H9 (cell line): ENCODE results near the gene UBFD1. TPM values are rescaled to one million over a fixed set of nuclear protein-coding genes. Genes with fewer than 3 reads are reported as not detected.

Source experiments
- DNase-seq: peaks from one replicate; pipeline ENCODE4 v3.0.0-alpha.2; 2017
- H2AFZ ChIP-seq: one replicate; pipeline ENCODE4 v1.6.1; 2013; ENCODE audit warnings: mild to moderate bottlenecking, low read length, control low read depth, moderate library complexity
- H2AK5ac ChIP-seq: 2 replicates; pipeline ENCODE4 v1.6.1; 2013; ENCODE audit warnings: low read length, control low read depth, mixed read lengths; ENCODE audit not compliant: insufficient read length
- H2BK120ac ChIP-seq: one replicate; pipeline ENCODE4 v1.6.1; 2013; ENCODE audit warnings: low read depth, mild to moderate bottlenecking, low read length, control low read depth, inconsistent platforms; ENCODE audit not compliant: poor library complexity, severe bottlenecking
- H2BK12ac ChIP-seq: 2 replicates; pipeline ENCODE4 v1.6.1; 2013; ENCODE audit warnings: low read length, control low read depth, mixed read lengths, low read depth; ENCODE audit not compliant: insufficient read length
- H2BK15ac ChIP-seq: 2 replicates; pipeline ENCODE4 v1.6.1; 2013; ENCODE audit warnings: low read depth, low read length, control low read depth
- H2BK20ac ChIP-seq: one replicate; pipeline ENCODE4 v1.6.1; 2013; ENCODE audit warnings: low read depth, mild to moderate bottlenecking, low read length, control low read depth, inconsistent platforms; ENCODE audit not compliant: poor library complexity, severe bottlenecking
- H2BK5ac ChIP-seq: 2 replicates; pipeline ENCODE4 v1.6.1; 2013; ENCODE audit warnings: low read length, control low read depth, mixed read lengths; ENCODE audit not compliant: insufficient read length
- H3K14ac ChIP-seq: 2 replicates; pipeline ENCODE4 v1.6.1; 2013; ENCODE audit warnings: low read length, control low read depth; ENCODE audit not compliant: insufficient read depth
- H3K18ac ChIP-seq: 2 replicates; pipeline ENCODE4 v1.6.1; 2013; ENCODE audit warnings: low read depth, mild to moderate bottlenecking, mixed read lengths, low read length, control low read depth; ENCODE audit not compliant: insufficient read length
- H3K23ac ChIP-seq: 2 replicates; pipeline ENCODE4 v1.6.1; 2013; ENCODE audit warnings: low read length, control low read depth, mixed read lengths, low read depth; ENCODE audit not compliant: insufficient read length
- H3K23me2 ChIP-seq: 2 replicates; pipeline ENCODE4 v1.6.1; 2013; ENCODE audit warnings: low read depth, mild to moderate bottlenecking, mixed read lengths, low read length, control low read depth; ENCODE audit not compliant: insufficient read length, poor library complexity, severe bottlenecking
- H3K27ac ChIP-seq: 2 replicates; pipeline ENCODE4 v1.5.1; 2013; ENCODE audit warnings: low read length, control low read depth, mixed read lengths, low read depth; ENCODE audit not compliant: insufficient read length
- H3K27me3 ChIP-seq: 2 replicates; pipeline ENCODE4 v1.6.1; 2013; ENCODE audit warnings: low read length, control low read depth, inconsistent platforms; ENCODE audit not compliant: insufficient read depth
- H3K4ac ChIP-seq: 2 replicates; pipeline ENCODE4 v1.6.1; 2013; ENCODE audit warnings: low read depth, mild to moderate bottlenecking, control low read depth, inconsistent platforms, low read length, moderate library complexity
- H3K4me1 ChIP-seq: 2 replicates; pipeline ENCODE4 v1.6.1; 2013; ENCODE audit warnings: low read length, control low read depth, inconsistent platforms; ENCODE audit not compliant: insufficient read depth
- H3K4me2 ChIP-seq: 2 replicates; pipeline ENCODE4 v1.6.1; 2013; ENCODE audit warnings: low read length, control low read depth, mixed read lengths; ENCODE audit not compliant: insufficient read length, insufficient read depth
- H3K56ac ChIP-seq: 2 replicates; pipeline ENCODE4 v1.6.1; 2013; ENCODE audit warnings: low read depth, mild to moderate bottlenecking, mixed read lengths, low read length, control low read depth; ENCODE audit not compliant: insufficient read length
- H3K79me1 ChIP-seq: 2 replicates; pipeline ENCODE4 v1.6.1; 2013; ENCODE audit warnings: low read depth, mild to moderate bottlenecking, moderate library complexity, low read length, control low read depth, inconsistent platforms; ENCODE audit not compliant: insufficient read depth, poor library complexity, severe bottlenecking
- H3K79me2 ChIP-seq: 2 replicates; pipeline ENCODE4 v1.6.1; 2013; ENCODE audit warnings: low read length, control low read depth, inconsistent platforms; ENCODE audit not compliant: insufficient read depth
- H3K9ac ChIP-seq: 2 replicates; pipeline ENCODE4 v1.6.1; 2013; ENCODE audit warnings: low read length, control low read depth, mixed read lengths; ENCODE audit not compliant: insufficient read length; ENCODE audit errors: extremely low read depth
- H3K9me3 ChIP-seq: one replicate; pipeline ENCODE4 v1.6.1; 2013; ENCODE audit warnings: low read depth, low read length, inconsistent platforms; ENCODE audit not compliant: control insufficient read depth
- H3T11ph ChIP-seq: one replicate; pipeline ENCODE4 v1.6.1; 2013; ENCODE audit warnings: mild to moderate bottlenecking, low read length, control low read depth, inconsistent platforms
- H4K20me1 ChIP-seq: one replicate; pipeline ENCODE4 v1.6.1; 2013; ENCODE audit not compliant: control insufficient read depth, insufficient read length, insufficient read depth
- H4K5ac ChIP-seq: 2 replicates; pipeline ENCODE4 v1.6.1; 2013; ENCODE audit warnings: low read depth, mild to moderate bottlenecking, mixed read lengths, low read length, control low read depth; ENCODE audit not compliant: insufficient read length
- H4K8ac ChIP-seq: replicated peaks from 2 replicates; pipeline ENCODE4 v1.6.1; 2013; ENCODE audit warnings: low read length, control low read depth, mixed read lengths, low read depth; ENCODE audit not compliant: insufficient read length
- H4K91ac ChIP-seq: 2 replicates; pipeline ENCODE4 v1.6.1; 2013; ENCODE audit warnings: low read depth, mild to moderate bottlenecking, moderate library complexity, mixed read lengths, low read length, control low read depth; ENCODE audit not compliant: insufficient read length
- H3K27ac Mint-ChIP-seq, 3 experiments: 2 replicates in 2 of 3; 3 replicates in 1 of 3; pipeline ENCODE4 v1.8.0; 2020 to 2021; ENCODE audit warnings: mixed read lengths in 3 of 3, mild to moderate bottlenecking in 1 of 3, moderate library complexity in 1 of 3
- H3K27me3 Mint-ChIP-seq: 2 replicates; pipeline ENCODE4 v1.8.0; 2021; ENCODE audit warnings: low read depth, mild to moderate bottlenecking, moderate library complexity, mixed read lengths
- H3K36me3 Mint-ChIP-seq, 3 experiments: 2 replicates in 2 of 3; 3 replicates in 1 of 3; pipeline ENCODE4 v1.8.0; 2020 to 2021; ENCODE audit warnings: low read depth in 3 of 3, mixed read lengths in 3 of 3; ENCODE audit not compliant: insufficient read depth in 1 of 3
- H3K4me1 Mint-ChIP-seq, 2 experiments: 2 replicates each; pipeline ENCODE4 v1.8.0; 2020; ENCODE audit warnings: mixed read lengths in 2 of 2
- H3K4me3 Mint-ChIP-seq, 2 experiments: 2 replicates in 1 of 2; 3 replicates in 1 of 2; pipeline ENCODE4 v1.8.0; 2020 to 2021; ENCODE audit warnings: mild to moderate bottlenecking in 2 of 2, mixed read lengths in 2 of 2, moderate library complexity in 1 of 2
- H3K9me3 Mint-ChIP-seq, 2 experiments: 2 replicates in 1 of 2; 3 replicates in 1 of 2; pipeline ENCODE4 v1.8.0; 2020; ENCODE audit warnings: mild to moderate bottlenecking in 2 of 2, mixed read lengths in 2 of 2, moderate library complexity in 1 of 2
- WGBS: extraction: QIAGEN DNeasy Blood & Tissue Kit; methylation state at CpG from one replicate; pipeline ENCODE4 v1.1.7; 2013; ENCODE audit warnings: missing lambda C conversion rate, low lambda C conversion rate, mixed read lengths; ENCODE audit not compliant: insufficient read length; ENCODE audit errors: extremely low coverage; 5-methylcytosine and 5-hydroxymethylcytosine counted together
- total RNA-seq: library from RNA; stranded (reverse); gene quantifications from 2 replicates; pipeline ENCODE4 v1.2.1, GENCODE V29; 2021
- TF ChIP-seq, protein P1 (sequence below): fragments of 200-600 bp; sonication (generic); conservative IDR thresholded peaks from 3 replicates; pipeline ENCODE4 v1.8.0; 2021; ENCODE audit warnings: antibody characterized with exemption, mild to moderate bottlenecking

The UBFD1 gene
- total RNA-seq, 1 experiment from 2014 or later: 107 TPM

DNA sequence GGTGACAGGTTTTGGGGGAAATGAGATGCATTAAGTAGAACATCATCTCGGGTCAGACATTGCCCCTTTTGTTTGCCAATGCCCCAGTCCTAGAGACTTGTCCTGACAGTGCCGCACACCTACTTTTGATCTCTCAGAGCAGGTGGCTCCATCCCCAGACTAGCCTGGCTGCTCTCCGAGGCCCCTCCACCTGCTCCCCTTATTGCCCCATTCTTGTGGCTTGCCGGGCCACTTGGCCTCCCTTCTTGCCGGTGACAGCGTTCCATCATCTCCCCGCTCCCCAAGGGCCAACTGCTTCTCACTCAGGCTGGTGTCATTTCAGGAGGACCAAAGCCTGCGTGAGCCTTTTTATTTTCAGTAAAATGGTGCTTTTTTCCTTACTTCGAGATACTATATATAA lies 14.9 kb downstream of the UBFD1 start:
- Histone ChIP-seq H2BK20ac (no peak overlapping the region), H3K18ac (no peak overlapping the region), H3K79me2 (no peaks in the 10 kb centered on the region), H3K23ac (no peak overlapping the region), H2AFZ (no peak overlapping the region), H3K14ac (no peak overlapping the region), H3K27me3 (no peaks in the 10 kb centered on the region), H3K9ac (no peak overlapping the region), H3K27ac (no peak overlapping the region), H3K4me2 (no peak overlapping the region), H2BK12ac (no peak overlapping the region), H4K20me1 (no peaks in the 10 kb centered on the region), H2BK120ac (no peak overlapping the region), H3K4ac (no peak overlapping the region), H4K5ac (no peak overlapping the region), H4K91ac (no peak overlapping the region), H3K56ac (no peak overlapping the region), H2BK15ac (no peak overlapping the region), H4K8ac (no peak overlapping the region), H3T11ph (no peak overlapping the region), H3K23me2 (no peaks in the 10 kb centered on the region), H3K79me1 (no peaks in the 10 kb centered on the region), H2AK5ac (no peak overlapping the region), H3K9me3 (no peaks in the 10 kb centered on the region), H3K4me1 (no peaks in the 10 kb centered on the region), H2BK5ac (no peak overlapping the region)
- WGBS: no CpG with 5 or more reads among the region's 9 CpGs
- Mint-ChIP-seq H3K36me3 (peaks cover 17 to 71% (median 63%) of the 10 kb centered on the region in 3 experiments; a peak in 6 of 7 replicates), H3K9me3 (no peaks in the 10 kb centered on the region), H3K27me3 (no peaks in the 10 kb centered on the region), H3K4me3 (no peak overlapping the region), H3K4me1 (no peaks in the 10 kb centered on the region), H3K27ac (no peak overlapping the region)
- TF ChIP-seq, protein P1, sequence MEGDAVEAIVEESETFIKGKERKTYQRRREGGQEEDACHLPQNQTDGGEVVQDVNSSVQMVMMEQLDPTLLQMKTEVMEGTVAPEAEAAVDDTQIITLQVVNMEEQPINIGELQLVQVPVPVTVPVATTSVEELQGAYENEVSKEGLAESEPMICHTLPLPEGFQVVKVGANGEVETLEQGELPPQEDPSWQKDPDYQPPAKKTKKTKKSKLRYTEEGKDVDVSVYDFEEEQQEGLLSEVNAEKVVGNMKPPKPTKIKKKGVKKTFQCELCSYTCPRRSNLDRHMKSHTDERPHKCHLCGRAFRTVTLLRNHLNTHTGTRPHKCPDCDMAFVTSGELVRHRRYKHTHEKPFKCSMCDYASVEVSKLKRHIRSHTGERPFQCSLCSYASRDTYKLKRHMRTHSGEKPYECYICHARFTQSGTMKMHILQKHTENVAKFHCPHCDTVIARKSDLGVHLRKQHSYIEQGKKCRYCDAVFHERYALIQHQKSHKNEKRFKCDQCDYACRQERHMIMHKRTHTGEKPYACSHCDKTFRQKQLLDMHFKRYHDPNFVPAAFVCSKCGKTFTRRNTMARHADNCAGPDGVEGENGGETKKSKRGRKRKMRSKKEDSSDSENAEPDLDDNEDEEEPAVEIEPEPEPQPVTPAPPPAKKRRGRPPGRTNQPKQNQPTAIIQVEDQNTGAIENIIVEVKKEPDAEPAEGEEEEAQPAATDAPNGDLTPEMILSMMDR: no peak
- no peak for DNase-seq
